Effector memory CD4-positive, alpha-beta T cell (primary cell): ENCODE results near the gene LARP1.

ENCODE experiments used
- DNase-seq, 3 donors: peaks; one replicate each; pipeline ENCODE4 v3.0.0-alpha.2; 2020
- H3K27ac ChIP-seq: 2 replicates; pipeline ENCODE4 v1.7.0; 2013; ENCODE audit warnings: mild to moderate bottlenecking, low read length, moderate library complexity; ENCODE audit not compliant: insufficient read depth, poor library complexity, severe bottlenecking
- H3K27me3 ChIP-seq: replicated peaks from 2 replicates; pipeline ENCODE4 v1.7.0; 2013; ENCODE audit warnings: mild to moderate bottlenecking, low read length; ENCODE audit not compliant: insufficient read depth, control insufficient read depth, poor library complexity, severe bottlenecking
- H3K36me3 ChIP-seq: 2 replicates; pipeline ENCODE4 v1.7.0; 2013; ENCODE audit warnings: mild to moderate bottlenecking, low read length, moderate library complexity; ENCODE audit not compliant: control insufficient read depth, insufficient read depth
- H3K4me1 ChIP-seq: 2 replicates; pipeline ENCODE4 v1.7.0; 2013; ENCODE audit warnings: low read length, mild to moderate bottlenecking; ENCODE audit not compliant: control insufficient read depth, insufficient read depth, poor library complexity, severe bottlenecking
- H3K4me3 ChIP-seq: 2 replicates; pipeline ENCODE4 v1.7.0; 2013; ENCODE audit warnings: low read length, low read depth, mild to moderate bottlenecking; ENCODE audit not compliant: insufficient read depth, poor library complexity, severe bottlenecking
- H3K9me3 ChIP-seq: 2 replicates; pipeline ENCODE4 v1.7.0; 2013; ENCODE audit warnings: mild to moderate bottlenecking, low read length, moderate library complexity; ENCODE audit not compliant: control insufficient read depth

The LARP1 gene

DNA sequence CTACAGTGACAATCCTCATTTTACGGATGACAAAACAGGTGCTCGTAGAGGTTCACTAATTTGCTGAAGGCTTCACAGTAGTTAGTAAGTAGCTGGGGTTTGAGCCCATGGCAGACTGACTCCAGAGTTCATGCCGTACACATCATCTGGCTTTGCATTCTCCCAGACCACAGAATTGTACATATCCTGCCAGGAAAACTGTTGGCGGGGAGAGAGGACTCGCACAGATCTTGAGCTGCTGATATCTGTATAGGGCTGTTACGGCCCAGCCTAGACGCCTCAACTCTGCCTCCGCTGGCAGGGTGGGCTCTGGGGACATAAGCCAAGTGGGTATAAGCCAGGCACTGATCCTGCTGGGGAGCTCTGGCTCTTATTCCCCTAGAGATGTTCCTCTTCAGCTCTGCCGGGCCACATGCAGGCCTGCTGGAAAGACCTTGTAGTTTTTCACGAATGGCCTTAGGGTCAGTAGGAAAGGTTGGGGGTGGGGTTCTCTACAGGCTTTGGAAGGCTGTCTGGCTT is 16.3 kb downstream of the LARP1 start:
- Histone ChIP-seq H3K4me1 (peaks cover 50% of the 10 kb centered on the region), H3K27ac (no peak overlapping the region), H3K4me3 (no peak overlapping the region), H3K27me3 (no peaks in the 10 kb centered on the region), H3K9me3 (no peaks in the 10 kb centered on the region), H3K36me3 (no peaks in the 10 kb centered on the region)
- DNase-seq, result no peak

DNA sequence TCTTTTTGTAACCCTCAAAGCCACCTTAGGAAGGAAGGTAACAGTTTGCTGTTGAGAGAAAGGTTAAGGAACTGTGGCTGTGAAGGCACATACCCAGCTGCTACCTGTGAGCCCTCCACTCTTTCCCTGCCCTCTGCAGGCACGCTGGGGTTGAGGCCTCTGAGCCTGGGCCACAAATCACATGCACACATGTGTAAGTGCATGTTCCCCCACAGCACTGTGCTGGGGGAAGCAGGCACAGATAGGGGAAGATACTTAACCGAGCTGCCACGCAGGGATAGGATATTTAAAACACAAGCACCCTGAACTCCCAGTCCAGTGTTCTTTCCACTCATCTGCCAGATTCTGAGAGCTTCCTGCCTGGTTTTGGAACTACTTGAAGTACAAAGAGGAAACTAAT is 18.1 kb downstream of the LARP1 start:
- H3K36me3 ChIP-seq, result no peaks in the 10 kb centered on the region
- H3K9me3 ChIP-seq, result no peaks in the 10 kb centered on the region
- H3K4me1 ChIP-seq, result peaks cover 41% of the 10 kb centered on the region
- H3K4me3 ChIP-seq, result no peak overlapping the region
- no peak overlapping the region for H3K27ac ChIP-seq
- no peaks in the 10 kb centered on the region for H3K27me3 ChIP-seq
- DNase-seq, result no peak

DNA sequence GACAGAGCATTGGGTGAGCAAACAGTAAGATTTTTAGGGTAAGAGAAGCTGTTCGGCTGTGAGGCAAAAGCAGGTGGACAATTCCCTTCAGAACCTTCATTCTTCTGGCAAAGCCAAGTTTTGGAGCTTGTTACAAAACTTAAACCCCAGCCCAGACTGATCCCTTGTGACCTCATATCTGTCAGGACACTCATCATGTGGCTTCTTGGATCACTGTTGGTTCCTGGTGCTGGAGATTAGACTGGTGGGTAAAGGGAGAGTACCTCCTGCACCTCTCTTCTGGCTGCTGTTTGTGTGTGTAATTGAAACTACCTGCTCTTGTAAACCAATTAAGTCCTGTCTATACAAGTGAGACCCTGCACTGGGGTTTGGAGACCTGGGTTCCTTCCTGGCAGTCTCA is 21.0 kb downstream of the LARP1 start:
- DNase-seq, result no peak
- Histone ChIP-seq H3K4me1 (peaks cover 26% of the 10 kb centered on the region), H3K36me3 (no peaks in the 10 kb centered on the region), H3K9me3 (no peaks in the 10 kb centered on the region), H3K27me3 (no peaks in the 10 kb centered on the region), H3K4me3 (no peak overlapping the region), H3K27ac (peak overlapping the region; percentile 46)

DNA sequence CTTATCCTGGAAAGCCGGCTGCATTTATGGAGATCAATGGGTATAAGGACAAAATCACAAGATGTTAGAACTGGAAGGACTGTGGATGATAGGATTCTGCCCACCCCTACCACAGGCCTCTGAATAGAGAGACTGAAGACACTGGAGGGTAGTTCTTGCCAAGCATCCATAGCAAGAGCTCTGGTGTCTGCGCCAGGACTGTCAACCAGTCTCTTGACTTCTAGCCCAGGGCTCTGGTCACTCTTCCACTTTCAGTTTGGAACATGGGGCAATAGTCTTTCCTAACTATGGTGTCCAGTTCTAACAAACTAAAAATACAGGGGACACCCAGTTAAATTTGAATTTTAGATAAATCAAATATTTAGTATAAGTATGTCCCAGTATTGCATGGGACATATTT is 23.4 kb downstream of the LARP1 start:
- Histone ChIP-seq H3K9me3 (no peaks in the 10 kb centered on the region), H3K4me3 (no peak overlapping the region), H3K36me3 (no peaks in the 10 kb centered on the region), H3K27me3 (no peaks in the 10 kb centered on the region), H3K27ac (no peak overlapping the region), H3K4me1 (peaks cover 35% of the 10 kb centered on the region)
- DNase-seq, result no peak

DNA sequence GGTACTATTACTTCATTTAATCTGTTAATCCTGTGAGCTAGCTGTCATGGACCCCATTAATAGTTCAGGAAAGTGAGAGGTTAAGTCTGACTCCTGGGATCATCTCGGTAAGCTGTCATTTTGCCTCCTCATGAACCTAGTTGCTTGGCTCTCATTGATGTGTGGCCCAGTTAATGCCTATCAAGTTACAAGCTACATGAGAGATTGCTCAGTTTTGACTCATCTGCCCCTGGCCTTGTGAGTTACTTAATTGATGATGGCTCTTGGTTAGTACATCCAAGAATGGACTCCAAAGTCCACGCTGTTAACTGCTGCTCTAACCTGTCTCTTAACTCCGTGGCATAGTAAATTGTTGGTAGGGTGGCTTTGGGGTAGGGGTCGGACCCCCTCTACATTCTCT is 23.9 kb downstream of the LARP1 start:
- no peak for DNase-seq
- Histone ChIP-seq H3K27me3 (no peaks in the 10 kb centered on the region), H3K27ac (no peak overlapping the region), H3K4me3 (no peak overlapping the region), H3K36me3 (no peaks in the 10 kb centered on the region), H3K4me1 (peaks cover 36% of the 10 kb centered on the region), H3K9me3 (no peaks in the 10 kb centered on the region)

DNA sequence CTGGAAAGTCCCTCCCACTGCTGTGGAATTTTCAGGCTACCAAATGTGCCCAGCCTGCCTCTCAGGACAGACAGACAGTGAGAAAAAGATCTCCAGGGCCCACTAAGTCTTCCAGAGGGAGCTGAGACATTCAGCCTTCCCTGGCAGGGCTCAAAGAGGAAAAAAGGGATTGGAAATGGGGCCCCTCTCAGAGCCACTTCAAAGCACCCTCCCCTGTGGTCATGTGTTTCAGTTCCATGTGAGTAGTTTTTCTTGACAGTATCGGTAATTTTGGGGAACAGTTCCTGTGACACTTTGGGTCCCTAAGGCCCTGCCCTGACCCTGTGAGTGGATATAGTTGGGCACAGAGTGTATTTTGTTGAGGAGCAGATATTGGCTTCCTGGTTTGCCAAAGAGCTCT is 25.0 kb downstream of the LARP1 start:
- H3K27ac ChIP-seq, result no peak overlapping the region

DNA sequence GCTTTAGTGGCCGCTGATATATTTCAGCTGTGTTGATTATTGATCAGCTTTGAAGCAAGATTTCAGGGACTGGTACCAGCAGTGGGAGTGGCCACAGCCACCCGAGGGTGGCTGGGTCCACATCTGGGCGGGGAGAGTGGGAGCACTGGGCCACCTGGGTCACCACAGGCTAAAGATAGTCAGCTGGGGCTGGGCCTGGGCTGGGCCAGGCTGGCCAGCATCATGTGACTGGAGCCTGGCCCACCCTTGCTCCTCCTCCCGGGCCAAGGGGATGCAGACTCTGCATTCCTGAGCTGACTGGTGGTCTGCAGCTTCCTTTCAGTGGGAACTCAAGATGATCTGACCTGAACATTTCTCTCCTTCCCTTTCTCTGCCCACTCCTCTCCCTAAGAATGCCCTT is 27.1 kb downstream of the LARP1 start:
- H3K36me3 ChIP-seq, result no peaks in the 10 kb centered on the region
- no peaks in the 10 kb centered on the region for H3K27me3 ChIP-seq
- H3K27ac ChIP-seq, result no peak overlapping the region
- H3K4me3 ChIP-seq, result no peak overlapping the region
- H3K9me3 ChIP-seq, result no peaks in the 10 kb centered on the region
- H3K4me1 ChIP-seq, result peaks cover 28% of the 10 kb centered on the region
- no peak for DNase-seq

More for the DNA sequence above, 25.0 kb downstream of the LARP1 start:
- Histone ChIP-seq H3K4me1 (peaks cover 35% of the 10 kb centered on the region), H3K9me3 (no peaks in the 10 kb centered on the region), H3K4me3 (no peak overlapping the region), H3K27me3 (no peaks in the 10 kb centered on the region), H3K36me3 (no peaks in the 10 kb centered on the region)
- no peak for DNase-seq

DNA sequence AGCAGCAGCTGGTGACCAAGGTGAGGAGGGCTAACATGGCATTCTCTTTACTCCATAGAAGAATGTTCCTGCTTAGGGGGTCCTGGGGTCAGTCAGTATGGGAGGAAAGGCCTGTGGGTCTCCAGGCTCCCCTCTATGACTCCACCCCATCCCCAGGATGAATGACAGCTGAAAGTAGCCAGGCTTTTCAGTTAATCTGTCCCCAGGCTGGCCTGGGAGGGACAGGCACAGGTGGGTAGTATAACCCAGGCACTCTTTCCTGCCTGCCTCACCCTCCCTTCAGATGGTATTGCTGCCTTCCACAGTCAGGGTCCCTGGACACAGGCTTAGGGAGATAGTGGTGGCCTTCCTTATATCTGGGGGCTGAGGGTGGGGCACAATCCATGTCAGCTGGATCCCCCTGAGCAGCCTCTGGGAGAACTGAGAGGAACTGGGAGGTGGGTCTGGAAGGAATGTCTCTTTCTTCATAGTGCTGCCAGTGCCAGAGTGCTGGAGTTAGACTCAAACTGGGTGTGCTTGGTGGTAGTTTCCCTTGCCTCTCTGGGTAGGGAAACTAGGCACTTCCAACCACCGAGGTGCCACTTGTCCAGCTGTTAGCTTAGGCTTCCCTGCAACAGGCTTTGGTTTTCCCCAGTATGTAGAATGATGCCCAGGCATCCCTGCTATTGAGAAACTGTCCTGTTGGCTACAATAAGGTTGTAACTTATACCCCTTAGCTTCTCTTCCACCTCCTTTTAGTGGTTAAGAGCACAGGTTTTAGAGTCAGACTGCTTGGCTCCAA is 27.8 kb downstream of the LARP1 start:
- Histone ChIP-seq H3K36me3 (no peaks in the 10 kb centered on the region), H3K27me3 (no peaks in the 10 kb centered on the region), H3K4me3 (no peak overlapping the region), H3K4me1 (peaks cover 34% of the 10 kb centered on the region), H3K27ac (no peak overlapping the region), H3K9me3 (no peaks in the 10 kb centered on the region)
- no peak for DNase-seq

DNA sequence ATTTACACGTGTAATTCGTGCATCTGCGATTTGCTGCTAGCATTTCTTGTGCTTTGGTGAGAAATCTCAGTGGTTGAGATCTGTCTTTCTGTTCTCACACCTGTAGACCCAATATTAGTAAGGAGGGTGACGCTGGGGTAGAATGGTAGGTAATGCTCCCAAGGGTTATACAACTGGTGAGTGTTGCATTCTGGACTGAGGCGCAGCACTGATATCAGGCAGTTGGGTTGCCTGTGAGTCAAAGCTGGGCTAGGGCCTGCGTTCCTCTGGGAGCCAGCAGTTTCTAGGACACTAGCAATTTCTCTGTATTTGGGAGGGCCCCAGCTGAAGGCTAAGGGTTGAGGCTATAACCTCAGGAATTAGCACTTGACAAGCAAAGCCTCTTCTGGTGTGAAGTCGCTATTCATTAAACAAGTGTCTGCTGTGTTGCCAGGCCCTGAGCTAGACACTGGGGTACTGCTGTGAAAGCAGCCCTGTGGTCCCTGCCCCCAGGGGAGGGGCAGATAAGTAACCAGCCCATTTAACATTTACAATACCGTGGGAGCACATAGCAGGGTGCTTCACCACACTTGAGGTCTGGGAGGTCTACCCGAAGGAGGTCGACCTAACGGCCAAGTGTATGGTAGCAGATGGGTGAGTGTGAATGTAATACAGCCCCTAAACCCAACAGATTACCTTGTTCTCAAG is 28.7 kb downstream of the LARP1 start:
- no peak overlapping the region for H3K27ac ChIP-seq
- DNase-seq, result no peak
- no peaks in the 10 kb centered on the region for H3K27me3 ChIP-seq
- H3K4me3 ChIP-seq, result no peak overlapping the region
- peaks cover 40% of the 10 kb centered on the region for H3K4me1 ChIP-seq
- H3K9me3 ChIP-seq, result no peaks in the 10 kb centered on the region
- no peaks in the 10 kb centered on the region for H3K36me3 ChIP-seq

DNA sequence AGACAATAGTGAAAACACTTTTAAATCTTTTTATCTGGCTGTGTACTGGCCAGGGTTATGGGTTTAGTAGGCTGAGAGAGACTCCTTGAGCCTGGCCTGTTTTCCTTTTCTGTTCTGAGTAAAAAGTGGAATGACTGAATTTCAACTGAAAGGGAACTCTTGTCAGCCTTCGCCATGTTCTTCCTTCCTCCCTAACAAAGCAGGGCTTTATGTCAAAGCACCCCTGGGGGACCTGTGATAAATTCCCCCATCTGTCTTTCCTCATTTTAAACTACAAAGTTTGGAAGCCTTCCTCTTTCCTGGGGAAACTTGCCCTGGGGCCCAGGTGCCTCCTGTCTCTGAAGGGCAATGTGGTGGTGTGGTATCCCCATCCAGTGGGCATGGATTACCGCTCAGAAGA is 29.7 kb downstream of the LARP1 start:
- H3K27ac ChIP-seq, result no peak overlapping the region
- no peaks in the 10 kb centered on the region for H3K9me3 ChIP-seq
- H3K4me1 ChIP-seq, result peaks cover 40% of the 10 kb centered on the region

More for the DNA sequence above, 29.7 kb downstream of the LARP1 start:
- DNase-seq, result no peak
- H3K36me3 ChIP-seq, result no peaks in the 10 kb centered on the region
- H3K4me3 ChIP-seq, result no peak overlapping the region
- no peaks in the 10 kb centered on the region for H3K27me3 ChIP-seq
